GM21381 (cell line): ENCODE results near the gene ATXN2.

Source experiments
- ATAC-seq: cut with Tn5 transposase; IDR thresholded peaks from one replicate; pipeline ENCODE4 v1.9.1; 2021; ENCODE audit warnings: mild to moderate bottlenecking, moderate library complexity; ENCODE audit not compliant: unreplicated experiment

ATXN2 gene

GRCh38 chr12:111424189-111424792 is 174.8 kb downstream of the ATXN2 start:
- no peak for ATAC-seq

GRCh38 chr12:111420494-111420893 is 178.6 kb downstream of the ATXN2 start:
- no peak for ATAC-seq

- no peak for ATAC-seq
Observed at GRCh38 chr12:111419784-111420183, 179.3 kb downstream of the ATXN2 start.

- no peak for ATAC-seq
Observed at GRCh38 chr12:111418594-111418880, 180.6 kb downstream of the ATXN2 start.

GRCh38 chr12:111417784-111418593 is 181.1 kb downstream of the ATXN2 start:
- no peak for ATAC-seq

- no peak for ATAC-seq
Observed at GRCh38 chr12:111417290-111417689, 181.8 kb downstream of the ATXN2 start.

GRCh38 chr12:111414711-111415252 is 184.3 kb downstream of the ATXN2 start:
- no peak for ATAC-seq

- no peak for ATAC-seq
Observed at GRCh38 chr12:111413442-111414086, 185.6 kb downstream of the ATXN2 start.

GRCh38 chr12:111412830-111413441 is 186.2 kb downstream of the ATXN2 start:
- no peak for ATAC-seq

- ATAC-seq, result no peak
Observed at GRCh38 chr12:111412007-111412829, 186.9 kb downstream of the ATXN2 start.

- no peak for ATAC-seq
Observed at GRCh38 chr12:111411185-111411764, 187.8 kb downstream of the ATXN2 start.

- no peak for ATAC-seq
Observed at GRCh38 chr12:111410431-111411184, 188.5 kb downstream of the ATXN2 start.

- ATAC-seq, result no peak
Observed at GRCh38 chr12:111409780-111410430, 189.2 kb downstream of the ATXN2 start.

- no peak for ATAC-seq
Observed at GRCh38 chr12:111409403-111409779, 189.7 kb downstream of the ATXN2 start.

GRCh38 chr12:111408686-111409402 is 190.3 kb downstream of the ATXN2 start:
- no peak for ATAC-seq

- no peak for ATAC-seq
Observed at GRCh38 chr12:111408116-111408440, 191.0 kb downstream of the ATXN2 start.

GRCh38 chr12:111407377-111408115 is 191.6 kb downstream of the ATXN2 start:
- no peak for ATAC-seq
